ENCODE measurements around the gene ALPG. TPM values are rescaled to one million over a fixed set of nuclear protein-coding genes. Genes with fewer than 3 reads are reported as not detected.
A peak's percentile ranks its signal among the peaks of the same experiment; 100 is the strongest.
"Not testable (repeated sequence)": the region's sequence is repeated elsewhere in the genome, so short reads cannot be mapped to it uniquely, and the experiment has no call there.

The ALPG gene
- total RNA-seq, 1 donor from 2014 or later = not detected

- no peak for DNase-seq (ENCODE audit: low spot score)
These were observed 11.1 kb upstream of the ALPG start for GRCh38 chr2:232395586-232395985.

- no peak for DNase-seq (ENCODE audit: low spot score)
These were observed 10.0 kb upstream of the ALPG start for GRCh38 chr2:232396683-232397082.

GRCh38 chr2:232398293-232399034, 8.2 kb upstream of the ALPG start:
- no peak for DNase-seq (ENCODE audit: low spot score)

- no peak for DNase-seq (ENCODE audit: low spot score)
These were observed 6.2 kb upstream of the ALPG start for GRCh38 chr2:232400256-232401015.

GRCh38 chr2:232402518-232402917, 4.1 kb upstream of the ALPG start:
- no peak for DNase-seq (ENCODE audit: low spot score)

- no peak for DNase-seq (ENCODE audit: low spot score)
These were observed 617 bp upstream of the ALPG start for GRCh38 chr2:232405943-232406510.

- not testable (repeated sequence) for DNase-seq (ENCODE audit: low spot score)
These were observed 945 bp downstream of the ALPG start for GRCh38 chr2:232407428-232408150.

GRCh38 chr2:232408269-232408668, 1.6 kb downstream of the ALPG start:
- DNase-seq (ENCODE audit: low spot score) = not testable (repeated sequence)

GRCh38 chr2:232409617-232410016, 3.0 kb downstream of the ALPG start:
- DNase-seq (ENCODE audit: low spot score) = not testable (repeated sequence)

- DNase-seq (ENCODE audit: low spot score) = no peak
These were observed 3.7 kb downstream of the ALPG start for GRCh38 chr2:232410238-232410900.

GRCh38 chr2:232411901-232412629, 5.4 kb downstream of the ALPG start:
- DNase-seq (ENCODE audit: low spot score) = no peak

- no peak for DNase-seq (ENCODE audit: low spot score)
These were observed 6.3 kb downstream of the ALPG start for GRCh38 chr2:232412986-232413385.

GRCh38 chr2:232415138-232415690, 8.6 kb downstream of the ALPG start:
- DNase-seq (ENCODE audit: low spot score) = no peak

GRCh38 chr2:232415736-232416520, 9.3 kb downstream of the ALPG start:
- no peak for DNase-seq (ENCODE audit: low spot score)

GRCh38 chr2:232416521-232417470, 10.2 kb downstream of the ALPG start:
- no peak for DNase-seq (ENCODE audit: low spot score)

GRCh38 chr2:232417489-232417888, 10.8 kb downstream of the ALPG start:
- DNase-seq (ENCODE audit: low spot score) = no peak

- no peak for DNase-seq (ENCODE audit: low spot score)
These were observed 11.4 kb downstream of the ALPG start for GRCh38 chr2:232418056-232418455.

- DNase-seq (ENCODE audit: low spot score) = peak; percentile 24
These were observed 12.0 kb downstream of the ALPG start for GRCh38 chr2:232418466-232419244.

All from umbilical cord (tissue), 2 donors.